Stimulated activated CD8-positive, alpha-beta memory T cell treated with anti-CD3 and anti-CD28 coated beads, Interleukin-2, amount 100 ng/mL, for 48 hours (primary cell): ENCODE data around the gene GJB5.

ENCODE experiments used
- DNase-seq, 2 donors: peaks; one replicate each; pipeline ENCODE4 v3.0.0-alpha.2; 2020; ENCODE audit warnings: low read depth in 2 of 2

Gene GJB5

DNA sequence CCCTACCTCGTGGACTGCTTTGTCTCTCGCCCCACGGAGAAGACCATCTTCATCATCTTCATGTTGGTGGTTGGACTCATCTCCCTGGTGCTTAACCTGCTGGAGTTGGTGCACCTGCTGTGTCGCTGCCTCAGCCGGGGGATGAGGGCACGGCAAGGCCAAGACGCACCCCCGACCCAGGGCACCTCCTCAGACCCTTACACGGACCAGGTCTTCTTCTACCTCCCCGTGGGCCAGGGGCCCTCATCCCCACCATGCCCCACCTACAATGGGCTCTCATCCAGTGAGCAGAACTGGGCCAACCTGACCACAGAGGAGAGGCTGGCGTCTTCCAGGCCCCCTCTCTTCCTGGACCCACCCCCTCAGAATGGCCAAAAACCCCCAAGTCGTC, 39.9 kb downstream of the GJB5 start:
- no peak for DNase-seq

DNA sequence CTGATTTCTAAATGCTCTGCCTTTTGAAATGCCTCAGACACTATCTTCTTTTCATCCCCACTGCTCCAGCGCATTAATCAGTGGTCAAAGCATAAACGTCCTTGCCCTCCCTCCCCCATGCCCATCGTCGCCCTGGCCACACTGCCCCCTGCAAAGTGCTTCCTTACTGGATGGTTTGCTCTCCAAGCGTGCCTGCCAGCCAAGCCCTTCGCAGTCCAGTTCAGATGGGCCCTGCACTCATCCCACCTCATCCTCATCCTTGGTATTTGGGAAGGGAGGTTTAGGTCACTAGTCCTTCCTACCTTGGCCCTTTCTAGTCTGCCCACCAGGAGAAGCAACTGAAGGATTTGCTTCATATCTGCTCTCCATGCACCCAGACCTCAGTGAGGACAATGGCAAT, 41.1 kb downstream of the GJB5 start:
- DNase-seq = no peak

DNA sequence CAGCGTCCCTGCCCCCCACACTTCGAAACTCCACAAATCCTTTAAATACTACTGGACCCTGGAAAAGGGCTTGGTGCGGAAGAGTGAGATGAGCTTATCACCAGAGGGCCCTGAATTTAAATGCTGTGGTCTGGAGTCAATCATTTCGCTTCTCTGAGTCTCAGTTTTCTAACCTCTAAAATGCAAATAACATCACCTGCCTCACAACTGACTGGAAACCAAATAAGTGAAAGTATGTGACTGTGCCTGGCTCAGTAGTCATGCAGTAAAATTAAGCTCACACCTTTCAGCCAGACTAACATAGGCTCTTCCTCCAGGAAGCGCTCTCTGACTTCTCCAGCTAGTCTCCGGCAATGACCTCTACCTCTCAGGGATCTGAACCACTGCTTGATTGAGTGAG, 42.1 kb downstream of the GJB5 start:
- no peak for DNase-seq

DNA sequence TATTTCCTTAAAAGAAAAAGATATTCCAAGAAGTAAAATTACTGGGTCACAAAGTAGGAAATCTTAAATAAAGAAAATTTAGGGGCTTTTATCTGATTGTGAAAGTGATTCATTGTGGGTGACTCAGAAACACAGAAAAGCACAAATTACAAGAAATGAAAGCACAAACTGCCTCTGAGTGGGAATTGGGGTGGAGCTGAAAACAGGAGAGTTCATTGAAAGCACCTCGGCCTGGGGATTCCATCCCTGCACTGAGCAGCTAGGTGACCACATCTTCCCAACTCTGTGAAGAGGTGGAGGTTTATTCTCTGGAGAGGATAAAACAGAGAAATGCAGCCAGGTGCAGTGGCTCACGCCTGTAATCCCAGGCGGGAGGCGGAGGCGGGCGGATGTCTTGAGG, 45.4 kb downstream of the GJB5 start:
- no peak for DNase-seq

DNA sequence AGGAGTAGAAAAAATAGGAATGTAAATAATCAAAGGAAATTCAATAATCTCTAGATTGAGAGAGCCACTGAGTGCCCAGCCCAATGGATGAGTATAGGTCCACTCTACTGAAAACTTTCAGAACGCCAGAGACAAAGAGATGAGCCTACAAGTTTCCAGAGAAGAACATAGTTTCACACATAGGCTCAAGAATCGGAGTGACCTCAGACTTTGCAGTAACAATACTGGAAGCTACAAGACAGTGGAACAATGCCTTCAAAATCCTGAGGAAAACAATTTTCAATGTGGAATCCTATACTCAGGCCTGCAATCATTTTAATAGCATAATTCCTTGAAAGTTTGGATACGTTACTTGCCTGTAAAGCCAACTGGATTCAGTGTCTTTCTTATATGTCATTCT, 48.9 kb downstream of the GJB5 start:
- DNase-seq = no peak

DNA sequence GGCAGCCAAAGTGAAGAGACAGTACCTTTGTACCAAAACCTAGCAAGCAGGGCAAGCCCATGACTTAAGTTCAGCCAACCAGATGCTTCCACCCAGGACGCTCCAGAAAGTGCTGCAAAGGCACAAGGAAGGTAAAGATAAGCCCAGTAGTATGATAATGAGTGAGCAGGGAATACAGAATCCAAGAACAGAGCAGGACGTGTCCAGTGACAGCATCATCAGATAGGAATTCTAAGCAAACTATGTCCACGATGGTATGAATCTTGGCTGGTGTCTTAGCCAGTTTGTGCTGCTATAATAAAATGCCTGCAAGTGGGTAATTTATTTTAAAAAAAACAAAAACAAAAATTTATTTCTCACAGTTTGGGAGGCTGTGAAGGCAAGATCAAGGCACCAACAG, 51.5 kb downstream of the GJB5 start:
- no peak for DNase-seq
